ENCODE results near the gene CREB1.
"Not testable (repeated sequence)": the region's sequence is repeated elsewhere in the genome, so short reads cannot be mapped to it uniquely, and the experiment has no call there.

The CREB1 gene

GRCh38 chr2:207619764-207620203 lies 90.0 kb downstream of the CREB1 start:
- peak; percentile 87 to 95 for DNase-seq

- DNase-seq: no peak
Observed at GRCh38 chr2:207621501-207622039, 91.8 kb downstream of the CREB1 start.

DNA sequence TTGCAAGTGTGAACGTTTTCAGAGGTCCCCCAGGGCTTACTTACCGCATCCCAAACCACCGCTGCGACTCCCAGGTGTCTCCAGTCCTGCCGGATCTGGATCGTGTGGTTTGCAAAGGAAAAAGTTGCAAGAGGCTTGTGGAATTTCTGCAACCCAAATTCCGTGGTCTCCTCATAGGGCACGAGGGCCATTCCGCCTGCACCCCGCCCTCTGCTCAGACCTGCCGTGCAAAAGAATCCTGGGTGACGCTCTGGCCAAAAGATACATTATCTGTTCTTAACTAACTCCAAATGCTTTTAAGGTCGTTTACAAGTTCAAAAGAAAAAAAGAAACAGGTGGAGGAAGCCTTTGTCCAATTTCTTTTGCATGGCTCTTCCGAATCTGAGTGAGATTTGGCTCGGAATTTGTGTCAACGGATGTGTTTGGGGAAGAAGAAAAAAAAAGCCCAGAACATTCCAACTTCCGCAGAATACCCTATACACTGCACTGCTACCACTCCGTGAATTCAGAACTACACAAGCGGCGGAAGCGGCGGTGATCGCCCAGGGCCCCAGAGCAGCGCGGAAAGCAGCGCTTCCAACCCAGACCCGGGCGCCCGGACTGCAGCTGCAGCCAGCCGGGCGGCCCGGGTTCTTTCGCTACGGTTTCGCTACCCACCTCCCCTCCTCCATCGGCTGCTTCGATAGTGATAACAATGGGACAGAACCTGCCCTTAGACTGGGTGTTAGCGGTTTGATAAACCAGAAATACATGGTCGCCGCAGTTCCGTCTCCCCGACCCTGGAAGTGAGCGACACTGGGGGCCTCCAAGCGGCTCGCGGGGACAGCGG lies 94.6 kb downstream of the CREB1 start:
- peak; percentile 79 to 84 for DNase-seq

- DNase-seq: peak; percentile 89 to 94
Observed at GRCh38 chr2:207625014-207625907, 95.5 kb downstream of the CREB1 start, which contains the start of gene METTL21A. Gene METTL21A, minus strand, starts transcription at chr2:207625394. Its CDS starts 1,019 bp downstream, at chr2:207624375.

DNA sequence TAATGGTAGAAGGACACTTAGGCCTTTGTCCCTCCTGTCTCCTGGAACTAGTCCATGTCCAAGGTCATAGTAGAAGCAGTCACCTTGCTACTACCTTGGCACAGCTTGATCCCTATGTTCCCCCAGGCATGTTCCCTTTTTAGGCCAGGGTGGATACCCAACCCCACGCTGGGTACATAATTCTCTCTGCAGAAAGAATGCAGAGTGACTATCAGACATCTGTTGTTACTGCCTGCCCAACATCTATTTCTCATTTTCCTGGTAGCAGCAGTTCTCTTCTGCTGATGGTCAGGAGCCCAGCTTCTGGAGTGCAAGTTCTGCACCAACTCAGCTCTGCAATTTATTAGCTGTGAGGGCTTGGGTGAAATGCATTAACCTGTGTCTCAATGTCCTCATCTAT lies 99.8 kb downstream of the CREB1 start:
- no peak for DNase-seq

- no peak for DNase-seq
Observed at GRCh38 chr2:207630491-207630890, 100.7 kb downstream of the CREB1 start.

DNA sequence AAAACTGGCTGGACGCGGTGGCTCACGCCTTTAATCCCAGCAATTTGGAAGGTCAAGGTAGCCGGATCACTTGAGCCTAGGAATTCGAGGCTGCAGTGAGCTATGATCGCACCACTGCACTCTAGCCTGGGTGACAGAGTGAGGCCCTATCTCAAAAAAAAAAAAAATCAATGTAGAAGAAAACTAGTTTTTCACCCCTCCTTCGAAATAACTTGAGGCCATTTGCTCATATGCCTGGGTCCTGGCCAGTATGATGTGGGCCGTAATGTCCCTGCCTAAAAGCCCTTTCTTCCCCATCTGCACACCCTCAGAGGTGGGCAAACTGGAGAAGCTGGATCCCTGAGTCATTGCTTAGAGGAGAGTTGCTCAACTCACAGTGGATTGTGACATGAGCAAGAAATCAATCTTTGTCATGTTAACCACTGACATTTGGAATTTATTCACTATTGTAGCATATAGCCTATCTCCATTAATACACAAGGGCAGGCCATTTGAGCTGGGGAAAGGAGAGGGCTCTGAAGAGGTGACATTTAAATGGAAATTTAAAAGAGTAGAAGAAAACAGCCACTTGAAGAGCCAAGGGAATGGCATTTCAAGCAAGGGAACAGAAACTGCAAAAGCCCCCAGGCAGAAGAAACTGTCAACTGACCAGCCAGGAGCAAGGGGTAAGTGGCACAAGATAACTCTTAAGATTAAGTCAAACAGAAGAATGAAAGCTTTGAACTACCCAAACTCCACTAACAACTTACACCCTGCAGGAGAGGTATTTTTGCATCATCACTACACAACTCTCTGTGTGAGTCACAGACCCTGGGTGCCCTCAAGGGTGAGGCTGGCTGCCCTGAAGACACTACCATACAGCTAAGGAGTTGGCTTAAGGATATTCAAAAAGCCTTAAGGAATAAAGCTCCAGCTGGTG lies 103.1 kb downstream of the CREB1 start:
- DNase-seq: peak; percentile 92

DNA sequence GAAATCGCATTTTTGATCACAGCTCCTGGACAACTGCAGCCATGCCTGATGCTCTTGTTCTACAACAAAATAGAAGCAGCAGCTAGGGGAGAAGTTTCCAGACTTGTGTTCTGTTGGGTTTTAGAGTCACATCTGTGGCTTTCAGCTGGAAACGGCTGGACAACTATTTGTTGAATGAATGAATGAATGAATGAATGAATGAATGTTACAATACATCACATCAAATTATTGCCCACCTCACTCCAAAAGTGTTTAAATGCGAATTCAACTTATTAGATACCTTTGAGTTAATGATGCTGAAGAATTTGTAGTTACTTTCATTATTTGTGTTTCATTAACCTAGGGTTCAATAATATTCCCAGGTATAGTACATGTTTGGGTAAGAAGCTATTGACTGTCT lies 103.9 kb downstream of the CREB1 start:
- no peak for DNase-seq

- peak in 1 of 2 donors; percentile 32 for DNase-seq
Observed at GRCh38 chr2:207635468-207636200, 105.9 kb downstream of the CREB1 start.

DNA sequence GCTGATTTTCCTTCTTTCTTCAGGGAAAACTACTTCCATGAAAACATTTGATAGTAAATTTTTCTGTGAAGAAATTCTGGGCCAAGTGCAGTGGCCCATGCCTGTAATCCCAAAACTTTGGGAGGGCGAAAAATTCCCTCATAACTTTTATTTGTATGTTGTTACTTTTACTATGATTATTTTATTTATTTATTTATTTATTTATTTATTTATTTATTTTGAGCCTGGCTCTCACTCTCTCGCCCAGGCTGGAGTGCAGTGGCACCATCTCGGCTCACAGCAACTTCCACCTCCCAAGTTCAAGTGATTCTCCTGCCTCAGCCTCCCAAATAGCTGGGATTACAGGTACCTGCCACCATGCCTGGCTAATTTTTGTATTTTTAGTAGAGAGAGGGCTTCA lies 109.5 kb downstream of the CREB1 start:
- DNase-seq: not testable (repeated sequence)

DNA sequence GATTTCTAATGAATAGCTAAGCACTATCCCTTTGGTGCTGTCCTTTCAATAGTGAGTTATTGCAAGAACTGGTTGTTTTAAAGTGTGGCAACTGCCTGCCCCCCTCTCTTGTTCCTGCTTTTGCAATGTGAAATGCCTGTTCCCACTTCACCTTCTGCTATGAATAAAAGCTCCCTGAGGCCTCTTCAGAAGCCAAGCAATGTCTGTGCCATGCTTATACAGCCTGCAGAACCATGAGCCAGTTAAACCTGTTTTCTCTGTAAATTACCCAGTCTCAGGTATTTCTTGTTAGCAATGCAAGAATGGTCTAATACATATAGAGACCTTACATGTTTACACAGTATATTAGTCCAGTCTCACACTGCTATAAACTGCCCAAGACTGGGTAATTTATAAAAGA lies 110.4 kb downstream of the CREB1 start:
- DNase-seq: no peak

DNA sequence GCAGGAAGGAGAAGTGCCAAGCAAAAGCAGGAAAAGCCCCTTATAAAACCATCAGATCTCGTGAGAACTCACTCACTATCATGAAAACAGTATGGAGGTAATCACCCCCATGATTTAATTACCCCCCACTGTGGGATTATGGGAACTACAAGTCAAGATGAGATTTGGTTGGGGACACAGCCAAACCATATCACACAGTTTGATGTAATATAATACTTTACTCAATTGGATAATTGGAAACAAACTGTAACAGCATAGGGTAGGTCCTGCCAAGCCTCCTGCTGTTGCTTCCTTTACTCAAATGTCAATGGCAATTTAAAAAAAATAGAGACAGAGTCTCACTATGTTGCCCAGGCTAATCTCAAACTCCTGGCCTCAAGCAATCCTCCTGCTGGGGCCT lies 110.9 kb downstream of the CREB1 start:
- DNase-seq: no peak

DNA sequence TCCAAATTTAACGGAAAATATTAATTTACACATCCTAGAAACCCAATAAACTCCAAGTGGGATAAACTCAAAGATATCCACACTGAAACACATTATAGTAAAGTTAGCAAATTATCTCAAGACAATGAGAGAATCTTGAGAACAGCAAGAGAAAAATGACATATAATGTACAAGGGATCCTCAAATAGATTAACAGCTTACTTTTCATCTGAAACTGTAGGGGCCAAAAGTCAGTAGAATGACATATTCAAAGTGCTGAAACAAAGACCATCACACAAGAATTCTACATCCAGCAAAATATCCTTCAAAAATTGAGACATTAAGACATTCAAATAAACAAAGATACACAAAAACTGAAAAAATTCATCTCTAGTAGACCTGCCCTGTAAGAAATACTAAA lies 114.1 kb downstream of the CREB1 start:
- no peak for DNase-seq

GRCh38 chr2:207646582-207646981 lies 116.8 kb downstream of the CREB1 start:
- DNase-seq: not testable (repeated sequence)
